IPS-11a (cell line): Measurements from ENCODE around the gene ATP9B.

Experiments
- H3K4me3 ChIP-seq: one replicate; pipeline ENCODE4 v1.5.1; 2013; ENCODE audit warnings: low read depth, low read length, control low read depth

Gene ATP9B

GRCh38 chr18:79377187-79377891, 308.1 kb downstream of the ATP9B start:
- H3K4me3 ChIP-seq = no peak overlapping the region

GRCh38 chr18:79378536-79379250, 309.5 kb downstream of the ATP9B start:
- H3K4me3 ChIP-seq = peak overlapping the region; percentile 17

GRCh38 chr18:79379251-79379905, 310.2 kb downstream of the ATP9B start:
- no peak overlapping the region for H3K4me3 ChIP-seq

- no peak overlapping the region for H3K4me3 ChIP-seq
These were observed 311.0 kb downstream of the ATP9B start for GRCh38 chr18:79379931-79380815.

- no peak overlapping the region for H3K4me3 ChIP-seq
These were observed 311.9 kb downstream of the ATP9B start for GRCh38 chr18:79380816-79381806.

GRCh38 chr18:79381811-79382311, 312.7 kb downstream of the ATP9B start:
- H3K4me3 ChIP-seq = no peak overlapping the region

GRCh38 chr18:79382681-79383387, 313.6 kb downstream of the ATP9B start:
- no peak overlapping the region for H3K4me3 ChIP-seq

GRCh38 chr18:79383388-79384056, 314.3 kb downstream of the ATP9B start:
- H3K4me3 ChIP-seq = no peak overlapping the region

- H3K4me3 ChIP-seq = no peak overlapping the region
These were observed 315.1 kb downstream of the ATP9B start for GRCh38 chr18:79384151-79384807.

GRCh38 chr18:79384834-79385233, 315.6 kb downstream of the ATP9B start:
- H3K4me3 ChIP-seq = no peak overlapping the region

- no peak overlapping the region for H3K4me3 ChIP-seq
These were observed 316.1 kb downstream of the ATP9B start for GRCh38 chr18:79385326-79385707.

GRCh38 chr18:79385708-79386341, 316.6 kb downstream of the ATP9B start:
- H3K4me3 ChIP-seq = no peak overlapping the region

GRCh38 chr18:79386547-79386946, 317.4 kb downstream of the ATP9B start:
- no peak overlapping the region for H3K4me3 ChIP-seq

GRCh38 chr18:79387214-79387613, 318.0 kb downstream of the ATP9B start:
- no peak overlapping the region for H3K4me3 ChIP-seq

GRCh38 chr18:79387615-79388014, 318.4 kb downstream of the ATP9B start:
- H3K4me3 ChIP-seq = no peak overlapping the region

- no peak overlapping the region for H3K4me3 ChIP-seq
These were observed 318.8 kb downstream of the ATP9B start for GRCh38 chr18:79388043-79388442.

GRCh38 chr18:79389689-79390088, 320.5 kb downstream of the ATP9B start:
- no peak overlapping the region for H3K4me3 ChIP-seq
